H9 (cell line): ENCODE measurements around the gene COL27A1. TPM values are rescaled to one million over a fixed set of nuclear protein-coding genes. Genes with fewer than 3 reads are reported as not detected.
A peak's percentile ranks its signal among the peaks of the same experiment; 100 is the strongest.

ENCODE experiments used
- DNase-seq: peaks from one replicate; pipeline ENCODE4 v3.0.0-alpha.2; 2017
- H2AFZ ChIP-seq: one replicate; pipeline ENCODE4 v1.6.1; 2013; ENCODE audit warnings: mild to moderate bottlenecking, low read length, control low read depth, moderate library complexity
- H2AK5ac ChIP-seq: 2 replicates; pipeline ENCODE4 v1.6.1; 2013; ENCODE audit warnings: low read length, control low read depth, mixed read lengths; ENCODE audit not compliant: insufficient read length
- H2BK120ac ChIP-seq: one replicate; pipeline ENCODE4 v1.6.1; 2013; ENCODE audit warnings: low read depth, mild to moderate bottlenecking, low read length, control low read depth, inconsistent platforms; ENCODE audit not compliant: poor library complexity, severe bottlenecking
- H2BK12ac ChIP-seq: 2 replicates; pipeline ENCODE4 v1.6.1; 2013; ENCODE audit warnings: low read length, control low read depth, mixed read lengths, low read depth; ENCODE audit not compliant: insufficient read length
- H2BK15ac ChIP-seq: 2 replicates; pipeline ENCODE4 v1.6.1; 2013; ENCODE audit warnings: low read depth, low read length, control low read depth
- H2BK20ac ChIP-seq: one replicate; pipeline ENCODE4 v1.6.1; 2013; ENCODE audit warnings: low read depth, mild to moderate bottlenecking, low read length, control low read depth, inconsistent platforms; ENCODE audit not compliant: poor library complexity, severe bottlenecking
- H2BK5ac ChIP-seq: 2 replicates; pipeline ENCODE4 v1.6.1; 2013; ENCODE audit warnings: low read length, control low read depth, mixed read lengths; ENCODE audit not compliant: insufficient read length
- H3K14ac ChIP-seq: 2 replicates; pipeline ENCODE4 v1.6.1; 2013; ENCODE audit warnings: low read length, control low read depth; ENCODE audit not compliant: insufficient read depth
- H3K18ac ChIP-seq: 2 replicates; pipeline ENCODE4 v1.6.1; 2013; ENCODE audit warnings: low read depth, mild to moderate bottlenecking, mixed read lengths, low read length, control low read depth; ENCODE audit not compliant: insufficient read length
- H3K23ac ChIP-seq: 2 replicates; pipeline ENCODE4 v1.6.1; 2013; ENCODE audit warnings: low read length, control low read depth, mixed read lengths, low read depth; ENCODE audit not compliant: insufficient read length
- H3K23me2 ChIP-seq: 2 replicates; pipeline ENCODE4 v1.6.1; 2013; ENCODE audit warnings: low read depth, mild to moderate bottlenecking, mixed read lengths, low read length, control low read depth; ENCODE audit not compliant: insufficient read length, poor library complexity, severe bottlenecking
- H3K27ac ChIP-seq: 2 replicates; pipeline ENCODE4 v1.5.1; 2013; ENCODE audit warnings: low read length, control low read depth, mixed read lengths, low read depth; ENCODE audit not compliant: insufficient read length
- H3K27me3 ChIP-seq: 2 replicates; pipeline ENCODE4 v1.6.1; 2013; ENCODE audit warnings: low read length, control low read depth, inconsistent platforms; ENCODE audit not compliant: insufficient read depth
- H3K4ac ChIP-seq: 2 replicates; pipeline ENCODE4 v1.6.1; 2013; ENCODE audit warnings: low read depth, mild to moderate bottlenecking, control low read depth, inconsistent platforms, low read length, moderate library complexity
- H3K4me1 ChIP-seq: 2 replicates; pipeline ENCODE4 v1.6.1; 2013; ENCODE audit warnings: low read length, control low read depth, inconsistent platforms; ENCODE audit not compliant: insufficient read depth
- H3K4me2 ChIP-seq: 2 replicates; pipeline ENCODE4 v1.6.1; 2013; ENCODE audit warnings: low read length, control low read depth, mixed read lengths; ENCODE audit not compliant: insufficient read length, insufficient read depth
- H3K56ac ChIP-seq: 2 replicates; pipeline ENCODE4 v1.6.1; 2013; ENCODE audit warnings: low read depth, mild to moderate bottlenecking, mixed read lengths, low read length, control low read depth; ENCODE audit not compliant: insufficient read length
- H3K79me1 ChIP-seq: 2 replicates; pipeline ENCODE4 v1.6.1; 2013; ENCODE audit warnings: low read depth, mild to moderate bottlenecking, moderate library complexity, low read length, control low read depth, inconsistent platforms; ENCODE audit not compliant: insufficient read depth, poor library complexity, severe bottlenecking
- H3K79me2 ChIP-seq: 2 replicates; pipeline ENCODE4 v1.6.1; 2013; ENCODE audit warnings: low read length, control low read depth, inconsistent platforms; ENCODE audit not compliant: insufficient read depth
- H3K9ac ChIP-seq: 2 replicates; pipeline ENCODE4 v1.6.1; 2013; ENCODE audit warnings: low read length, control low read depth, mixed read lengths; ENCODE audit not compliant: insufficient read length; ENCODE audit errors: extremely low read depth
- H3K9me3 ChIP-seq: one replicate; pipeline ENCODE4 v1.6.1; 2013; ENCODE audit warnings: low read depth, low read length, inconsistent platforms; ENCODE audit not compliant: control insufficient read depth
- H3T11ph ChIP-seq: one replicate; pipeline ENCODE4 v1.6.1; 2013; ENCODE audit warnings: mild to moderate bottlenecking, low read length, control low read depth, inconsistent platforms
- H4K20me1 ChIP-seq: one replicate; pipeline ENCODE4 v1.6.1; 2013; ENCODE audit not compliant: control insufficient read depth, insufficient read length, insufficient read depth
- H4K5ac ChIP-seq: 2 replicates; pipeline ENCODE4 v1.6.1; 2013; ENCODE audit warnings: low read depth, mild to moderate bottlenecking, mixed read lengths, low read length, control low read depth; ENCODE audit not compliant: insufficient read length
- H4K8ac ChIP-seq: replicated peaks from 2 replicates; pipeline ENCODE4 v1.6.1; 2013; ENCODE audit warnings: low read length, control low read depth, mixed read lengths, low read depth; ENCODE audit not compliant: insufficient read length
- H4K91ac ChIP-seq: 2 replicates; pipeline ENCODE4 v1.6.1; 2013; ENCODE audit warnings: low read depth, mild to moderate bottlenecking, moderate library complexity, mixed read lengths, low read length, control low read depth; ENCODE audit not compliant: insufficient read length
- H3K27ac Mint-ChIP-seq, 3 experiments: 2 replicates in 2 of 3; 3 replicates in 1 of 3; pipeline ENCODE4 v1.8.0; 2020 to 2021; ENCODE audit warnings: mixed read lengths in 3 of 3, mild to moderate bottlenecking in 1 of 3, moderate library complexity in 1 of 3
- H3K27me3 Mint-ChIP-seq: 2 replicates; pipeline ENCODE4 v1.8.0; 2021; ENCODE audit warnings: low read depth, mild to moderate bottlenecking, moderate library complexity, mixed read lengths
- H3K36me3 Mint-ChIP-seq, 3 experiments: 2 replicates in 2 of 3; 3 replicates in 1 of 3; pipeline ENCODE4 v1.8.0; 2020 to 2021; ENCODE audit warnings: low read depth in 3 of 3, mixed read lengths in 3 of 3; ENCODE audit not compliant: insufficient read depth in 1 of 3
- H3K4me1 Mint-ChIP-seq, 2 experiments: 2 replicates each; pipeline ENCODE4 v1.8.0; 2020; ENCODE audit warnings: mixed read lengths in 2 of 2
- H3K4me3 Mint-ChIP-seq, 2 experiments: 2 replicates in 1 of 2; 3 replicates in 1 of 2; pipeline ENCODE4 v1.8.0; 2020 to 2021; ENCODE audit warnings: mild to moderate bottlenecking in 2 of 2, mixed read lengths in 2 of 2, moderate library complexity in 1 of 2
- H3K9me3 Mint-ChIP-seq, 2 experiments: 2 replicates in 1 of 2; 3 replicates in 1 of 2; pipeline ENCODE4 v1.8.0; 2020; ENCODE audit warnings: mild to moderate bottlenecking in 2 of 2, mixed read lengths in 2 of 2, moderate library complexity in 1 of 2
- WGBS: extraction: QIAGEN DNeasy Blood & Tissue Kit; methylation state at CpG from one replicate; pipeline ENCODE4 v1.1.7; 2013; ENCODE audit warnings: missing lambda C conversion rate, low lambda C conversion rate, mixed read lengths; ENCODE audit not compliant: insufficient read length; ENCODE audit errors: extremely low coverage; 5-methylcytosine and 5-hydroxymethylcytosine counted together
- total RNA-seq: library from RNA; stranded (reverse); gene quantifications from 2 replicates; pipeline ENCODE4 v1.2.1, GENCODE V29; 2021
- TF ChIP-seq, protein P1 (sequence below): fragments of 200-600 bp; sonication (generic); conservative IDR thresholded peaks from 3 replicates; pipeline ENCODE4 v1.8.0; 2021; ENCODE audit warnings: antibody characterized with exemption, mild to moderate bottlenecking

The COL27A1 gene
- total RNA-seq, 1 experiment from 2014 or later = 17.9 TPM

DNA sequence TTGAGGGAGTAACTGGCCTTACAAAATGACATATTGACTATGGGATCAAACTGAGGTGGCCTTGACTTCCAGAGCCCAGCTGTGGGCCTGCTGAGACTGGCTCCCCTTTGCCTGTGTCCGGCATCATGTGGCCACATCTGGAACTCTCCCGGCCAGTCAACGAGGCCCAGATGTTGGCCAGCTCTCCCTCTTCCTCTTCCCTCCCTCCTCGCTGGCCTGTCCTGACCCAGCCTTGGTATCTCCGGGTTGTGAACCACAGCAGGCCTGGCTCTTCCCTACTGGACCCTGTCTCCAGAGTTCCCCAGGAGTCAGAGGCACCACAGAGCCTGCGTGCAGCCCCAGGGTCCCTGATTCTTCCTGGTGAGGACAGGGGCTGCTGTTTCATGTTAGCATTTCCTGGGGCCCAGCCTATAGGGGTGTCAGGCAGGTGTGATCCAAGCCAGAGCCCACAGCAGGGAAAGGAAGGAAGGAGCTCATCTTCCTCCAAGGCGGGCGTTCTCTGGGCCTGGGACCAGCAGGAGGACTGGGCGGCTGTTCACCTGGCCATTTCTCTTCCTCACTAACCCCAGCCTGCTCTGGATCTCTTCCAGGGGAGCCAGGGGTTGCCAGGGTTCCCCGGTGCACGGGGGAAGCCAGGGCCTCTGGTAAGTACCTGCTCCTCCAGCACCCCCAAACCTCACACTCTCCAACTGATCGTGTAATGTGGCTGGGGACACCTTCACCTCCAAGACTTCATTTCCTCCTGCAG, 81.2 kb downstream of the COL27A1 start:
- Histone ChIP-seq H3K9me3 (no peaks in the 10 kb centered on the region), H2BK120ac (no peak overlapping the region), H3T11ph (no peak overlapping the region), H4K91ac (no peak overlapping the region), H2AFZ (no peak overlapping the region), H4K5ac (no peak overlapping the region), H3K18ac (no peak overlapping the region), H4K8ac (no peak overlapping the region), H3K23me2 (no peaks in the 10 kb centered on the region), H3K23ac (no peak overlapping the region), H3K79me2 (no peaks in the 10 kb centered on the region), H3K4me1 (no peaks in the 10 kb centered on the region; the same call in 1 of the 2 replicates), H3K4ac (no peak overlapping the region), H3K14ac (no peak overlapping the region; the same call in 1 of the 2 replicates), H3K27me3 (no peaks in the 10 kb centered on the region), H2BK12ac (no peak overlapping the region), H3K79me1 (no peaks in the 10 kb centered on the region), H4K20me1 (no peaks in the 10 kb centered on the region), H3K9ac (no peak overlapping the region), H2BK15ac (no peak overlapping the region), H2AK5ac (no peak overlapping the region), H3K27ac (no peak overlapping the region), H2BK20ac (no peak overlapping the region), H2BK5ac (no peak overlapping the region), H3K56ac (no peak overlapping the region), H3K4me2 (no peak overlapping the region)
- DNase-seq = no peak
- TF ChIP-seq, protein P1, sequence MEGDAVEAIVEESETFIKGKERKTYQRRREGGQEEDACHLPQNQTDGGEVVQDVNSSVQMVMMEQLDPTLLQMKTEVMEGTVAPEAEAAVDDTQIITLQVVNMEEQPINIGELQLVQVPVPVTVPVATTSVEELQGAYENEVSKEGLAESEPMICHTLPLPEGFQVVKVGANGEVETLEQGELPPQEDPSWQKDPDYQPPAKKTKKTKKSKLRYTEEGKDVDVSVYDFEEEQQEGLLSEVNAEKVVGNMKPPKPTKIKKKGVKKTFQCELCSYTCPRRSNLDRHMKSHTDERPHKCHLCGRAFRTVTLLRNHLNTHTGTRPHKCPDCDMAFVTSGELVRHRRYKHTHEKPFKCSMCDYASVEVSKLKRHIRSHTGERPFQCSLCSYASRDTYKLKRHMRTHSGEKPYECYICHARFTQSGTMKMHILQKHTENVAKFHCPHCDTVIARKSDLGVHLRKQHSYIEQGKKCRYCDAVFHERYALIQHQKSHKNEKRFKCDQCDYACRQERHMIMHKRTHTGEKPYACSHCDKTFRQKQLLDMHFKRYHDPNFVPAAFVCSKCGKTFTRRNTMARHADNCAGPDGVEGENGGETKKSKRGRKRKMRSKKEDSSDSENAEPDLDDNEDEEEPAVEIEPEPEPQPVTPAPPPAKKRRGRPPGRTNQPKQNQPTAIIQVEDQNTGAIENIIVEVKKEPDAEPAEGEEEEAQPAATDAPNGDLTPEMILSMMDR = no peak
- no CpG with 5 or more reads among the region's 12 CpGs for WGBS
- Mint-ChIP-seq H3K4me1 (peaks cover 10 to 24% of the 10 kb centered on the region in 2 experiments), H3K36me3 (peaks cover 0 to 2% (median 0%) of the 10 kb centered on the region in 3 experiments; a peak in 1 of 7 replicates), H3K27ac (peak overlapping the region in 1 of 3 experiments; percentile 44; a peak in 3 of 7 replicates), H3K9me3 (no peaks in the 10 kb centered on the region), H3K4me3 (no peak overlapping the region), H3K27me3 (no peaks in the 10 kb centered on the region)
